Kidney (tissue), 14 donors: ENCODE results near the gene SWAP70. TPM values are rescaled to one million over a fixed set of nuclear protein-coding genes. Genes with fewer than 3 reads are reported as not detected.

ENCODE experiments used
- DNase-seq, 5 donors: peaks; one replicate each; pipeline ENCODE4 v3.0.0-alpha.2; 2013 to 2020
- FAIRE-seq: peaks from 2 replicates; lab custom pipeline; 2012; peaks lifted over from hg19 to GRCh38; lab: Jason Lieb, UNC
- H3K27ac ChIP-seq, 2 donors: one replicate each; pipeline ENCODE4 v1.7.0; 2013; ENCODE audit warnings: low read depth in 2 of 2, low read length in 2 of 2, inconsistent platforms in 1 of 2
- H3K27me3 ChIP-seq: one replicate; pipeline ENCODE4 v1.7.1; 2013; ENCODE audit warnings: low read length, inconsistent platforms; ENCODE audit not compliant: control insufficient read depth, insufficient read depth
- H3K36me3 ChIP-seq, 3 donors: one replicate each; pipeline versions ENCODE4 v1.7.0 to v1.7.1; 2013; ENCODE audit warnings: low read length in 3 of 3, control low read depth in 1 of 3, inconsistent platforms in 1 of 3; ENCODE audit not compliant: insufficient read depth in 3 of 3, control insufficient read depth in 2 of 3
- H3K4me1 ChIP-seq, 3 donors: one replicate each; pipeline versions ENCODE4 v1.7.0 to v1.7.1; 2013; ENCODE audit warnings: low read length in 3 of 3, inconsistent platforms in 1 of 3, low read depth in 1 of 3; ENCODE audit not compliant: control insufficient read depth in 2 of 3, insufficient read depth in 2 of 3
- H3K4me3 ChIP-seq, 3 donors: one replicate each; pipeline versions ENCODE4 v1.7.0 to v1.8.1; 2013; ENCODE audit warnings: low read length in 3 of 3, control low read depth in 1 of 3, inconsistent platforms in 1 of 3
- H3K9ac ChIP-seq, 3 donors: one replicate each; pipeline versions ENCODE4 v1.7.0 to v1.7.1; 2013; ENCODE audit warnings: low read length in 3 of 3, control low read depth in 1 of 3, inconsistent platforms in 1 of 3
- H3K9me3 ChIP-seq, 3 donors: one replicate each; pipeline versions ENCODE4 v1.7.0 to v1.7.1; 2013; ENCODE audit warnings: low read length in 3 of 3, control low read depth in 1 of 3, inconsistent platforms in 1 of 3; ENCODE audit not compliant: control insufficient read depth in 2 of 3, insufficient read depth in 1 of 3
- intact Hi-C: fragments of 100-400 bp; cut with DNase I; formaldehyde crosslinking; loops from one replicate; pipeline ENCODE4 v1.11.1; 2022
- polyA plus RNA-seq: library from polyadenylated mRNA; stranded (reverse); fragments of 350-450 nt; fragmentation: Illumina TruSeq; extraction: RNeasy Lipid Tissue Mini Kit (QIAGEN cat#74804); gene quantifications from one replicate; pipeline ENCODE4 v1.2.3, GENCODE V29; 2014; ENCODE audit warnings: low read depth, low replicate concordance; ENCODE audit not compliant: insufficient read depth
- total RNA-seq: library from RNA; stranded (reverse); fragmentation: NEBNext Ultra II Directional; extraction: Animal tissue kit (Norgen Biotek cat#: 25700); gene quantifications from one replicate; pipeline ENCODE4 v1.2.1, GENCODE V29; 2021
- TF ChIP-seq, protein P1 (sequence below): IDR thresholded peaks from 3 replicates; pipeline ENCODE4 v1.5.1; 2012; ENCODE audit warnings: mild to moderate bottlenecking, moderate library complexity, borderline replicate concordance; ENCODE audit not compliant: insufficient read depth; ENCODE audit errors: extremely low read depth
- donor health status: control.
- donor health status: control.
- donor health status: control.
- donor health status: control.
- donor health status: control.
- donor health status: DM: yes; HTN: yes; CAD: no.
- donor health status: Normal renal cell carcinoma (clear cell type).

The SWAP70 gene
- total and polyA plus RNA-seq, 2 donors from 2014 or later: 11.1 to 61.0 TPM

DNA sequence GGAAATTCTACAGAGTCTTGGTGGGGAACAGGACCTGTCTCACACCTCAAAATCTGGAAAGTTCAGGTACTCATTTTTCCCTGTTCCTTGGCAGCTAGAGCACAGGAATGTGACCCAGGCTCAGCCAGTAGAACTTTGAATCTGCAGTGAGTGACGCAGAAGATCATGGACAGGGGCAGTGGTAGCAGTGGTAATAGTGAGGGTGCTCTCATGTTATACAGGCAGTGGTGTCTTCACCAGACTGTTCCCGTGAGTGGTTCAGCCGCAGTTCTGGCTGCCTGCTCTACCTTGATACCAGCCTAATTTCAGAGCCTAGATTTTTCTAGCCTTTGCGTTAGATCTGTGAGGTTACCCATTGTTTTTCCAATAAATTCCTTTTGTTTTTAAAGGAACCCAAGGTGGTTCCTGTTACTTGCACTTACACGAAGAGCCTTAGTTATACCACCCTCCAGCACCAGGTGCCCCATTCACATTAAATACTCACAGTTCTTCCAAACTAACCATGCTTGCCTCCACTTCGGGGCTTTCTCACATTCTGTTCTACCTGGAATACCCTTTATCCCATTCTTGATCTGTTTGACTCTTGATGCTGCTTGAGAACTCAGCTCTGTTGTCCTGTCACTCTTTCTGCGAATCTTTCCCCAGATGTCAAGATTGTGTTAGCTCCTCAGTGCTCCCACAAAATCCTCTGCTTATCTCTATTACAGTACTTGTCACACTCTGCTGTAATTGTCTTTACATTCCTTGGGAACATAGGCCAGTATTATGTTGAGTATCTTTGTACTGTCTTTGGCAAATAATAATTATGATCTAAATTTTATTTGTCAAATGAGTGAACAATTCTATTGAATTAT lies 47.8 kb downstream of the SWAP70 start:
- TF ChIP-seq, protein P1, sequence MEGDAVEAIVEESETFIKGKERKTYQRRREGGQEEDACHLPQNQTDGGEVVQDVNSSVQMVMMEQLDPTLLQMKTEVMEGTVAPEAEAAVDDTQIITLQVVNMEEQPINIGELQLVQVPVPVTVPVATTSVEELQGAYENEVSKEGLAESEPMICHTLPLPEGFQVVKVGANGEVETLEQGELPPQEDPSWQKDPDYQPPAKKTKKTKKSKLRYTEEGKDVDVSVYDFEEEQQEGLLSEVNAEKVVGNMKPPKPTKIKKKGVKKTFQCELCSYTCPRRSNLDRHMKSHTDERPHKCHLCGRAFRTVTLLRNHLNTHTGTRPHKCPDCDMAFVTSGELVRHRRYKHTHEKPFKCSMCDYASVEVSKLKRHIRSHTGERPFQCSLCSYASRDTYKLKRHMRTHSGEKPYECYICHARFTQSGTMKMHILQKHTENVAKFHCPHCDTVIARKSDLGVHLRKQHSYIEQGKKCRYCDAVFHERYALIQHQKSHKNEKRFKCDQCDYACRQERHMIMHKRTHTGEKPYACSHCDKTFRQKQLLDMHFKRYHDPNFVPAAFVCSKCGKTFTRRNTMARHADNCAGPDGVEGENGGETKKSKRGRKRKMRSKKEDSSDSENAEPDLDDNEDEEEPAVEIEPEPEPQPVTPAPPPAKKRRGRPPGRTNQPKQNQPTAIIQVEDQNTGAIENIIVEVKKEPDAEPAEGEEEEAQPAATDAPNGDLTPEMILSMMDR: no peak
- intact Hi-C loops: no loop called here
- Histone ChIP-seq H3K9me3 (no peaks in the 10 kb centered on the region), H3K27ac (no peak overlapping the region), H3K4me3 (peak overlapping the region in 1 of 3 donors; percentile 7), H3K36me3 (peaks cover 0 to 4% (median 0%) of the 10 kb centered on the region in 3 donors), H3K4me1 (peaks cover 0 to 9% (median 4%) of the 10 kb centered on the region in 3 donors), H3K27me3 (no peaks in the 10 kb centered on the region), H3K9ac (no peak overlapping the region)
- DNase-seq (no peak), FAIRE-seq (no peak)

DNA sequence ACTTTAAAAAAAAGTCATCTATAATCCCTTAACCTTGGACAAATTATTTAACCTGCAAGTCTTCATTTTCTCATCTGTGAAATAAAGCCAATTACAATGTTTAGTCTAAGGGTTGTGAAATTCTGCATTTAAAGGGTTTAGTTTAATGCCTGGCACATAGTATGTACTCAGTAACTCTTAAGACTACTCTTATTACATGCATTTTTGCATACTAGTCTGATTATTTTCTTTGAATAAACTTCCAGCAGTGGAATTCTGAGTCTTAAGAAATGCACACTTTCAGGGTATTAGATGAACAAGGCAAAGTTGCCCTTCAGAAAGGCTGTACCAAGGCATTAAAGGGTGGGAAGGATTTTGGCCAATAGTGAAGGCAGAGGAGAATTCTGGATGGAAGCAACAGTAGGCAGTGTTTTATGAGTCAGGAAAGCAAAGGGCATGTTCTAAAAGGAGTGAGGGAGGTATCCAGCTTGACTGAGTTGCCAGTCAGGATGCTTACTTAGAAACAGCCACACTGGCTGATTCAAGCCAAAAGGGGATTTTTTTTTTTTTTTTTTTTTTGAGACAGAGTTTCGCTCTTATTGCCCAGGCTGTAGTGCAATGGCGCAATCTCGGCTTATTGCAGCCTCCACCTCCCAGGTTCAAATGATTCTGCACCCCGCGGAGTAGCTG lies 50.5 kb downstream of the SWAP70 start:
- Histone ChIP-seq H3K9ac (no peak overlapping the region), H3K4me3 (no peak overlapping the region), H3K9me3 (no peaks in the 10 kb centered on the region), H3K4me1 (peaks cover 2 to 15% (median 4%) of the 10 kb centered on the region in 3 donors), H3K27ac (no peak overlapping the region), H3K27me3 (no peaks in the 10 kb centered on the region), H3K36me3 (peaks cover 0 to 4% (median 0%) of the 10 kb centered on the region in 3 donors)
- TF ChIP-seq, protein P1: no peak
- intact Hi-C loops: no loop called here
- DNase-seq: no peak
- FAIRE-seq: no peak

DNA sequence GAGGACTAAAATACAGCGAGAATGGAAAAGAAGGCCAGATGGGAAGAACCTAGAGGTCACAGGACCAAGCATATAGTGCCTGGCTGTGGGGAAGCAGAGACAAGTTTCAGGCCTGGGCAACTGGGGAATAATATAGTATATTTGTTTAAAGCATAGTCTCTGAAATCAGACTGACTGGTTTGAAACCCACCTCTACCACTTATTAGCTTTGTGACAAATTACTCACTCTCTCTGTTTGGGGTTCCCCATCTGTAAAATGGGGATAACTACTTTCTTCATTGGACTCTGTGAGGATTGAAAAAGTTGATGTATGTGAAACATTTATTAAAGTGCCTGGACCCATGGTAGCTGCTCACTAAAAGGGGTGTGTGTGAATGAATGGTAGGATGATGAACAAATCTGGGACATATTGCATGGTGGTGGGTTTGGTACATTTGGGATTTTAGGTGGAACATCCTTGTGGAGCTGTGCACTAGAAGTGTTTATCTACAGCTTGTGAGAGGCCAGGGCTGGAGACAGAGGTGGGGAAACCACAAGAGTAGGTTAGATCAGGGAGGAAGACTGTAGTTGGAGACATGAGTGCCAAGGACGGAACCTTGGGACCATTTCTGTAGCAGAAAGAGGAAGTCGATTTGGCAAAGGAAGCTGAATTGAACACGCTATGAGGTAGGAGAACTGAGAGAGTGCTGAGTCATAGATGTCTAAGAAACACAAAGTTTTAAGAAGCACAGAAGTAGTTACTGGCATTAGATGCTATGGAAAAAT lies 52.6 kb downstream of the SWAP70 start:
- Histone ChIP-seq H3K9ac (no peak overlapping the region), H3K4me3 (no peak overlapping the region), H3K36me3 (peaks cover 0 to 4% (median 0%) of the 10 kb centered on the region in 3 donors), H3K4me1 (peaks cover 2 to 11% (median 4%) of the 10 kb centered on the region in 3 donors), H3K27ac (no peak overlapping the region), H3K27me3 (no peaks in the 10 kb centered on the region), H3K9me3 (no peaks in the 10 kb centered on the region)
- intact Hi-C loops: no loop called here
- TF ChIP-seq, protein P1: no peak
- DNase-seq (no peak), FAIRE-seq (no peak)
